Measurements from ENCODE around the gene TBC1D4. TPM values are rescaled to one million over a fixed set of nuclear protein-coding genes. Genes with fewer than 3 reads are reported as not detected.

The TBC1D4 gene, protein sequence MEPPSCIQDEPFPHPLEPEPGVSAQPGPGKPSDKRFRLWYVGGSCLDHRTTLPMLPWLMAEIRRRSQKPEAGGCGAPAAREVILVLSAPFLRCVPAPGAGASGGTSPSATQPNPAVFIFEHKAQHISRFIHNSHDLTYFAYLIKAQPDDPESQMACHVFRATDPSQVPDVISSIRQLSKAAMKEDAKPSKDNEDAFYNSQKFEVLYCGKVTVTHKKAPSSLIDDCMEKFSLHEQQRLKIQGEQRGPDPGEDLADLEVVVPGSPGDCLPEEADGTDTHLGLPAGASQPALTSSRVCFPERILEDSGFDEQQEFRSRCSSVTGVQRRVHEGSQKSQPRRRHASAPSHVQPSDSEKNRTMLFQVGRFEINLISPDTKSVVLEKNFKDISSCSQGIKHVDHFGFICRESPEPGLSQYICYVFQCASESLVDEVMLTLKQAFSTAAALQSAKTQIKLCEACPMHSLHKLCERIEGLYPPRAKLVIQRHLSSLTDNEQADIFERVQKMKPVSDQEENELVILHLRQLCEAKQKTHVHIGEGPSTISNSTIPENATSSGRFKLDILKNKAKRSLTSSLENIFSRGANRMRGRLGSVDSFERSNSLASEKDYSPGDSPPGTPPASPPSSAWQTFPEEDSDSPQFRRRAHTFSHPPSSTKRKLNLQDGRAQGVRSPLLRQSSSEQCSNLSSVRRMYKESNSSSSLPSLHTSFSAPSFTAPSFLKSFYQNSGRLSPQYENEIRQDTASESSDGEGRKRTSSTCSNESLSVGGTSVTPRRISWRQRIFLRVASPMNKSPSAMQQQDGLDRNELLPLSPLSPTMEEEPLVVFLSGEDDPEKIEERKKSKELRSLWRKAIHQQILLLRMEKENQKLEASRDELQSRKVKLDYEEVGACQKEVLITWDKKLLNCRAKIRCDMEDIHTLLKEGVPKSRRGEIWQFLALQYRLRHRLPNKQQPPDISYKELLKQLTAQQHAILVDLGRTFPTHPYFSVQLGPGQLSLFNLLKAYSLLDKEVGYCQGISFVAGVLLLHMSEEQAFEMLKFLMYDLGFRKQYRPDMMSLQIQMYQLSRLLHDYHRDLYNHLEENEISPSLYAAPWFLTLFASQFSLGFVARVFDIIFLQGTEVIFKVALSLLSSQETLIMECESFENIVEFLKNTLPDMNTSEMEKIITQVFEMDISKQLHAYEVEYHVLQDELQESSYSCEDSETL (N-terminal part only)
- 11.1 to 15.7 TPM (median 14.8 TPM) in 5 replicates for total RNA-seq (2022; extraction: Qiagen RNA extraction)

GRCh38 chr13:75482070-75482819 is at the start of gene TBC1D4:
TSS of gene TBC1D4 (minus strand) at chr13:75482169. CDS start at chr13:75481767, 402 bp downstream.

Other genes starting within 250 kb of the TBC1D4 start
- gene COMMD6, start 55.7 kb upstream of the TBC1D4 start, total RNA-seq (2022; extraction: Qiagen RNA extraction) = 99.5 to 167 TPM (median 154 TPM) in 5 replicates
- 45.9 to 50.2 TPM (median 46.4 TPM) in 5 replicates for gene UCHL3, start 67.6 kb upstream of the TBC1D4 start, total RNA-seq (2022; extraction: Qiagen RNA extraction)
- 33.6 to 48.6 TPM (median 39.3 TPM) in 5 replicates for gene LMO7, start 154.2 kb upstream of the TBC1D4 start, total RNA-seq (2022; extraction: Qiagen RNA extraction)